ENCODE data around the gene COX5A.
A peak's percentile ranks its signal among the peaks of the same experiment; 100 is the strongest.
"Not testable (repeated sequence)": the region's sequence is repeated elsewhere in the genome, so short reads cannot be mapped to it uniquely, and the experiment has no call there.

Gene COX5A

GRCh38 chr15:74920456-74920855 is 17.4 kb downstream of the COX5A start:
- Histone ChIP-seq H2AK5ac (ENCODE audit: low read length, severe bottlenecking) (no peak overlapping the region), H3K14ac (ENCODE audit: low read length in 2 of 2) (no peak overlapping the region), H3K4me3 (ENCODE audit: insufficient read depth in 1 of 2, low read depth in 1 of 2, low read length in 2 of 2) (no peak overlapping the region), H2BK120ac (ENCODE audit: low read depth, low read length) (no peak overlapping the region), H2BK5ac (ENCODE audit: low read depth, low read length, poor library complexity, severe bottlenecking) (no peak overlapping the region), H3K4me1 (ENCODE audit: control insufficient read depth, insufficient read depth, low read depth, low read length) (peaks cover 2% of the 10 kb centered on the region), H3K18ac (ENCODE audit: low read depth in 1 of 2, low read length in 2 of 2) (no peak overlapping the region), H4K91ac (ENCODE audit: low read length) (no peak overlapping the region), H3K4me2 (ENCODE audit: low read length, poor library complexity, severe bottlenecking) (no peak overlapping the region), H3K23ac (ENCODE audit: low read length in 2 of 2) (no peak overlapping the region), H2BK15ac (ENCODE audit: low read depth, poor library complexity, severe bottlenecking) (no peak overlapping the region), H4K8ac (ENCODE audit: low read length) (no peak overlapping the region), H2AFZ (ENCODE audit: low read depth, low read length) (no peak overlapping the region), H3K27ac (ENCODE audit: low read length, poor library complexity, severe bottlenecking) (no peak overlapping the region), H3K9me3 (ENCODE audit: control insufficient read depth, low read length) (no peaks in the 10 kb centered on the region), H3K79me1 (replicated peaks; ENCODE audit: low read length, poor library complexity, severe bottlenecking) (peaks cover 5% of the 10 kb centered on the region), H3K36me3 (ENCODE audit: control insufficient read depth in 1 of 2, insufficient read depth in 2 of 2, low read depth in 1 of 2, low read length in 2 of 2) (peaks cover 54 to 71% of the 10 kb centered on the region in 2 experiments), H2BK12ac (ENCODE audit: low read length in 2 of 2) (no peak overlapping the region), H3K27me3 (ENCODE audit: control insufficient read depth in 1 of 2, insufficient read depth in 1 of 2, low read length in 2 of 2) (no peaks in the 10 kb centered on the region), H3K4ac (ENCODE audit: low read depth in 1 of 2, low read length in 2 of 2) (no peak overlapping the region), H3K9ac (ENCODE audit: low read length) (no peak overlapping the region)
- WGBS: 79% methylated on average over 8 of the region's 8 CpGs
- peak; percentile 19 for DNase-seq

DNA sequence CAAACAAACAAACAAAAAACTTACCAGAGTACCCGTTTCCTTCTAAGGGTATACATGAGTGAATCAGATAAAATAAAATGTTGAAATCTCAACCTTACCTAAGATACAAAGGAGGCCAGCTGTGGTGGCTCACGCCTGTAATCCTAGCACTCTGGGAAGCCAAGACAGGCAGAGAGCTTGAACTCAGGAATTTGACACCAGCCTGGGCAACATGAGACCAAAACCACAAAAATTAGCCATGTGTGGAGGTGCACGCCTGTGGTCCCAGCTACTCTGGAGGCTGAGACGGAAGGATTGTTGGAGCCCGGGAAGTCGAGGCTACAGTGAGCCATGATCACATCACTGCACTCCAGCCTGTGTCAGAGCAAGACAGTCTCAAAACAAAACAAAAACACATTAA is 20.2 kb downstream of the COX5A start:
- WGBS: 92% methylated on average over 5 of the region's 6 CpGs
- no peaks in the 10 kb centered on the region for H3K9me3 ChIP-seq (ENCODE audit: control insufficient read depth, low read length)
- H3K4ac ChIP-seq (ENCODE audit: low read depth in 1 of 2, low read length in 2 of 2): no peak overlapping the region
- H2AK5ac ChIP-seq (ENCODE audit: low read length, severe bottlenecking): no peak overlapping the region
- no peaks in the 10 kb centered on the region for H3K27me3 ChIP-seq (ENCODE audit: control insufficient read depth in 1 of 2, insufficient read depth in 1 of 2, low read length in 2 of 2)
- H4K8ac ChIP-seq (ENCODE audit: low read length): no peak overlapping the region
- H3K79me1 ChIP-seq (replicated peaks; ENCODE audit: low read length, poor library complexity, severe bottlenecking): peaks cover 5% of the 10 kb centered on the region
- peaks cover 3% of the 10 kb centered on the region for H3K4me1 ChIP-seq (ENCODE audit: control insufficient read depth, insufficient read depth, low read depth, low read length)
- H2AFZ ChIP-seq (ENCODE audit: low read depth, low read length): no peak overlapping the region
- H3K9ac ChIP-seq (ENCODE audit: low read length): no peak overlapping the region
- H4K91ac ChIP-seq (ENCODE audit: low read length): no peak overlapping the region
- H2BK12ac ChIP-seq (ENCODE audit: low read length in 2 of 2): no peak overlapping the region
- H2BK120ac ChIP-seq (ENCODE audit: low read depth, low read length): no peak overlapping the region
- no peak overlapping the region for H3K14ac ChIP-seq (ENCODE audit: low read length in 2 of 2)
- H3K4me2 ChIP-seq (ENCODE audit: low read length, poor library complexity, severe bottlenecking): no peak overlapping the region
- H3K4me3 ChIP-seq (ENCODE audit: insufficient read depth in 1 of 2, low read depth in 1 of 2, low read length in 2 of 2): no peak overlapping the region
- H3K18ac ChIP-seq (ENCODE audit: low read depth in 1 of 2, low read length in 2 of 2): no peak overlapping the region
- no peak overlapping the region for H3K27ac ChIP-seq (ENCODE audit: low read length, poor library complexity, severe bottlenecking)
- H2BK15ac ChIP-seq (ENCODE audit: low read depth, poor library complexity, severe bottlenecking): no peak overlapping the region
- H3K36me3 ChIP-seq (ENCODE audit: control insufficient read depth in 1 of 2, insufficient read depth in 2 of 2, low read depth in 1 of 2, low read length in 2 of 2): peaks cover 46 to 72% of the 10 kb centered on the region in 2 experiments
- no peak overlapping the region for H2BK5ac ChIP-seq (ENCODE audit: low read depth, low read length, poor library complexity, severe bottlenecking)
- no peak for DNase-seq
- no peak overlapping the region for H3K23ac ChIP-seq (ENCODE audit: low read length in 2 of 2)

DNA sequence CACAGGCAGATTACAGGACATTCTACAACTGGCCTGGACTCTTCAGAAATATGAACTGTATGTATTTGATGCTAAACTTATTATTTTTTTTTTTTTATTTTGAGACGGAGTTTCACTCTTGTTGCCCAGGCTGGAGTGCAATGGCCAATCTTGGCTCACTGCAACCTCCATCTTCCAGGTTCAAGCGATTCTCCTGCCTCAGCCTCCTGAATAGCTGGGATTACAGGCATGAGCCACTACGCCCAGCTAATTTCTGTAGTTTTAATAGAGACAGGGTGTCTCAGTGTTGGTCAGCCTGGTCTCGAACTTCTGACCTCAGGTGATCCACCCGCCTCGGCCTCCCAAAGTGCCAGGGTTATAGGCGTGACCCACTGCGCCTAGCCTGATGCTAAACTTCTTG is 24.1 kb downstream of the COX5A start:
- not testable (repeated sequence) for H2AK5ac ChIP-seq (ENCODE audit: low read length, severe bottlenecking); H2BK15ac ChIP-seq (ENCODE audit: low read depth, poor library complexity, severe bottlenecking); H3K23ac ChIP-seq (ENCODE audit: low read length in 2 of 2); H2AFZ ChIP-seq (ENCODE audit: low read depth, low read length); H3K4ac ChIP-seq (ENCODE audit: low read depth in 1 of 2, low read length in 2 of 2); H3K27me3 ChIP-seq (ENCODE audit: control insufficient read depth in 1 of 2, insufficient read depth in 1 of 2, low read length in 2 of 2); H3K14ac ChIP-seq (ENCODE audit: low read length in 2 of 2); H3K18ac ChIP-seq (ENCODE audit: low read depth in 1 of 2, low read length in 2 of 2); H3K79me1 ChIP-seq (replicated peaks; ENCODE audit: low read length, poor library complexity, severe bottlenecking); H2BK120ac ChIP-seq (ENCODE audit: low read depth, low read length); H3K4me3 ChIP-seq (ENCODE audit: insufficient read depth in 1 of 2, low read depth in 1 of 2, low read length in 2 of 2); H3K4me2 ChIP-seq (ENCODE audit: low read length, poor library complexity, severe bottlenecking); H2BK12ac ChIP-seq (ENCODE audit: low read length in 2 of 2); H4K91ac ChIP-seq (ENCODE audit: low read length); H3K4me1 ChIP-seq (ENCODE audit: control insufficient read depth, insufficient read depth, low read depth, low read length); H3K9me3 ChIP-seq (ENCODE audit: control insufficient read depth, low read length); H2BK5ac ChIP-seq (ENCODE audit: low read depth, low read length, poor library complexity, severe bottlenecking); H3K27ac ChIP-seq (ENCODE audit: low read length, poor library complexity, severe bottlenecking); H4K8ac ChIP-seq (ENCODE audit: low read length); DNase-seq
- 98% methylated on average over 7 of the region's 8 CpGs for WGBS
- H3K9ac ChIP-seq (ENCODE audit: low read length): peak overlapping the region; percentile 8
- H3K36me3 ChIP-seq (ENCODE audit: control insufficient read depth in 1 of 2, insufficient read depth in 2 of 2, low read depth in 1 of 2, low read length in 2 of 2): peaks cover 43 to 58% of the 10 kb centered on the region in 2 experiments

- H2BK12ac ChIP-seq (ENCODE audit: low read length in 2 of 2): no peak overlapping the region
- H3K23ac ChIP-seq (ENCODE audit: low read length in 2 of 2): no peak overlapping the region
- H3K36me3 ChIP-seq (ENCODE audit: control insufficient read depth in 1 of 2, insufficient read depth in 2 of 2, low read depth in 1 of 2, low read length in 2 of 2): peaks cover 40 to 51% of the 10 kb centered on the region in 2 experiments
- H3K9me3 ChIP-seq (ENCODE audit: control insufficient read depth, low read length): no peaks in the 10 kb centered on the region
- H3K18ac ChIP-seq (ENCODE audit: low read depth in 1 of 2, low read length in 2 of 2): no peak overlapping the region
- H3K4ac ChIP-seq (ENCODE audit: low read depth in 1 of 2, low read length in 2 of 2): no peak overlapping the region
- no peak overlapping the region for H4K91ac ChIP-seq (ENCODE audit: low read length)
- no peak overlapping the region for H2BK120ac ChIP-seq (ENCODE audit: low read depth, low read length)
- H3K79me1 ChIP-seq (replicated peaks; ENCODE audit: low read length, poor library complexity, severe bottlenecking): peaks cover 3% of the 10 kb centered on the region
- no peak overlapping the region for H3K14ac ChIP-seq (ENCODE audit: low read length in 2 of 2)
- H3K4me1 ChIP-seq (ENCODE audit: control insufficient read depth, insufficient read depth, low read depth, low read length): peaks cover 8% of the 10 kb centered on the region
- H4K8ac ChIP-seq (ENCODE audit: low read length): no peak overlapping the region
- H3K9ac ChIP-seq (ENCODE audit: low read length): peak overlapping the region; percentile 8
- no peak overlapping the region for H2AFZ ChIP-seq (ENCODE audit: low read depth, low read length)
- H3K4me2 ChIP-seq (ENCODE audit: low read length, poor library complexity, severe bottlenecking): no peak overlapping the region
- no peak overlapping the region for H3K27ac ChIP-seq (ENCODE audit: low read length, poor library complexity, severe bottlenecking)
- no peak overlapping the region for H3K4me3 ChIP-seq (ENCODE audit: insufficient read depth in 1 of 2, low read depth in 1 of 2, low read length in 2 of 2)
- H3K27me3 ChIP-seq (ENCODE audit: control insufficient read depth in 1 of 2, insufficient read depth in 1 of 2, low read length in 2 of 2): no peaks in the 10 kb centered on the region
- 96% methylated on average over 9 of the region's 9 CpGs for WGBS
- H2BK5ac ChIP-seq (ENCODE audit: low read depth, low read length, poor library complexity, severe bottlenecking): no peak overlapping the region
- DNase-seq: no peak
- no peak overlapping the region for H2BK15ac ChIP-seq (ENCODE audit: low read depth, poor library complexity, severe bottlenecking)
- no peak overlapping the region for H2AK5ac ChIP-seq (ENCODE audit: low read length, severe bottlenecking)
Measured at GRCh38 chr15:74913041-74913440, 24.8 kb downstream of the COX5A start.

Measured in mesenchymal stem cell (in vitro differentiated cells and primary cell).